Stimulated activated CD4-positive, alpha-beta T cell treated with anti-CD3 and anti-CD28 coated beads, TNF-alpha, amount 100 ng/mL, for 24 hours (primary cell): ENCODE measurements around the gene ATP10A.

Experiments used
- DNase-seq, 3 experiments: peaks; one replicate each; pipeline ENCODE4 v3.0.0-alpha.2; 2020; ENCODE audit warnings: low read depth in 3 of 3

Gene ATP10A

GRCh38 chr15:25793354-25794050 lies 69.6 kb downstream of the ATP10A start:
- no peak for DNase-seq

GRCh38 chr15:25792128-25792527 lies 71.0 kb downstream of the ATP10A start:
- no peak for DNase-seq

GRCh38 chr15:25790000-25790660 lies 73.0 kb downstream of the ATP10A start:
- DNase-seq = peak; percentile 39 to 57 (median 41)

- no peak for DNase-seq
These were observed 73.5 kb downstream of the ATP10A start for GRCh38 chr15:25789616-25789999.

- no peak for DNase-seq
These were observed 73.9 kb downstream of the ATP10A start for GRCh38 chr15:25789211-25789610.

GRCh38 chr15:25787855-25788520 lies 75.1 kb downstream of the ATP10A start:
- DNase-seq = no peak

GRCh38 chr15:25787381-25787780 lies 75.7 kb downstream of the ATP10A start:
- DNase-seq = no peak

GRCh38 chr15:25786040-25786439 lies 77.1 kb downstream of the ATP10A start:
- no peak for DNase-seq

- DNase-seq = no peak
These were observed 77.5 kb downstream of the ATP10A start for GRCh38 chr15:25785641-25786025.

GRCh38 chr15:25784876-25785640 lies 78.1 kb downstream of the ATP10A start:
- DNase-seq = no peak

- peak in 2 of 3 experiments; percentile 16 to 41 for DNase-seq
These were observed 79.3 kb downstream of the ATP10A start for GRCh38 chr15:25783607-25784540.

- no peak for DNase-seq
These were observed 80.0 kb downstream of the ATP10A start for GRCh38 chr15:25783134-25783533.

- no peak for DNase-seq
These were observed 82.5 kb downstream of the ATP10A start for GRCh38 chr15:25780479-25781255.

GRCh38 chr15:25778161-25778560 lies 85.0 kb downstream of the ATP10A start:
- DNase-seq = no peak

GRCh38 chr15:25777037-25777436 lies 86.1 kb downstream of the ATP10A start:
- DNase-seq = no peak

GRCh38 chr15:25776071-25776746 lies 86.9 kb downstream of the ATP10A start:
- no peak for DNase-seq

- DNase-seq = no peak
These were observed 87.7 kb downstream of the ATP10A start for GRCh38 chr15:25775317-25775912.

- no peak for DNase-seq
These were observed 88.3 kb downstream of the ATP10A start for GRCh38 chr15:25774871-25775270.

GRCh38 chr15:25773248-25773647 lies 89.9 kb downstream of the ATP10A start:
- DNase-seq = no peak
